ENCODE results near the gene SH2D6.

SH2D6 gene

DNA sequence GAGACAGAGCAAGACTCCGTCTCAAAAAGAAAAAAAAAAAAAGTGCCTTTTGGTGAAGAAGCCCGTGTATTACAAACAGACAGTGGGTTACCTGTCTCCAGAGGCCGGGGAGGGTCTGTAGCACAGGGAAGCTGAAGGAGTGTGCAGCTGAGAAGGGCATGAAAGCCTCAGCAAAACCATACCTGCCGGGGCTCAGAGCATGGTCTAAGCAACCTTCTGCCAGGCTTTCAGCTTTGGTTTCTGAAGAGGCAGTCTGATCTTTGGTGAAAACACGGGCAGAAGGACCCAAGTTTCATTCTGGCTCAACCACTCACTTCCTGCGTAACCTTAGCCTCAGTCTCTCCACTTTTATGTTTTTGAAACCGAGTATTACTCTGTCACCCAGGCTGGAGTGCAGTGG lies 21.5 kb downstream of the SH2D6 start:
- no peak for DNase-seq (ENCODE audit: low read depth)

DNA sequence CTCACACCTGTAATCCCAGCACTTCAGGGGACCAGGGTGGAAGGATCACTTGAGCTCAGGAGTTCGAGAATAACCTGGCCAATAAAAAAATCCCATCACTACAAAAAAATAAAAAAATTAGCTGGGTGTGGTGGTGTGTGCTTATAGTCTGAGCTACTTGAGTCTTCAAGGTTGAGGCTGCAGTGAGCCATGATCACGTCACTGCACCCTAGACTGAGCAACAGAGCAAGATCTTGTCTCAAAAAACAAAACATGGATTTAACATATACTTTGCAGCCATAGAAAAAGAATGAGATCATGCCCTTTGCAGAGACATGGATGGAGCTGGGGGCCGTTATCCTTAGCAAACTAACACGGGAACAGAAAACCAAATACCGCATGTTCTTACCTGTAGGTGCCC lies 22.2 kb downstream of the SH2D6 start:
- no peak for DNase-seq (ENCODE audit: low read depth)

DNA sequence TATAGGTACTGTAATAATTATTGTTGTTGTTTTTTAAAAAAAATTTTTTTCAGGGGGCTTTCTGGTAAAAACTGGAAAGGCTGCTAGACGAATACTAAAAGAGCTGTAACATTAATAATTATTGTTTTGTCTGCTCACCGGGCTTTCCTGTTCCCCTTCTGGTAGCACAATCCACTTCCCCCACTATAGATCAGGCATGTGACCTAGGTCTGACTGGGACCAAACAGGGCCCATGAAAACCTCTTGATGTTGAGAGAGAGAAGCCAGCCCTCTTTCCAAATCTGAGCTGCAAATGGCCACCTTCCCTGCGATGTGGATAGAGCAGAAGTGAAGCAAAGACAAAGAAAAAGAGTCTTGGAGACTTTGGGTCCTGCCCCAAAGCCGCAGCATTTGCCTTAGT lies 23.4 kb downstream of the SH2D6 start:
- no peak for DNase-seq (ENCODE audit: low read depth)

- no peak for DNase-seq (ENCODE audit: low read depth)
Measured at GRCh38 chr2:85444629-85445172, 26.2 kb downstream of the SH2D6 start.

DNA sequence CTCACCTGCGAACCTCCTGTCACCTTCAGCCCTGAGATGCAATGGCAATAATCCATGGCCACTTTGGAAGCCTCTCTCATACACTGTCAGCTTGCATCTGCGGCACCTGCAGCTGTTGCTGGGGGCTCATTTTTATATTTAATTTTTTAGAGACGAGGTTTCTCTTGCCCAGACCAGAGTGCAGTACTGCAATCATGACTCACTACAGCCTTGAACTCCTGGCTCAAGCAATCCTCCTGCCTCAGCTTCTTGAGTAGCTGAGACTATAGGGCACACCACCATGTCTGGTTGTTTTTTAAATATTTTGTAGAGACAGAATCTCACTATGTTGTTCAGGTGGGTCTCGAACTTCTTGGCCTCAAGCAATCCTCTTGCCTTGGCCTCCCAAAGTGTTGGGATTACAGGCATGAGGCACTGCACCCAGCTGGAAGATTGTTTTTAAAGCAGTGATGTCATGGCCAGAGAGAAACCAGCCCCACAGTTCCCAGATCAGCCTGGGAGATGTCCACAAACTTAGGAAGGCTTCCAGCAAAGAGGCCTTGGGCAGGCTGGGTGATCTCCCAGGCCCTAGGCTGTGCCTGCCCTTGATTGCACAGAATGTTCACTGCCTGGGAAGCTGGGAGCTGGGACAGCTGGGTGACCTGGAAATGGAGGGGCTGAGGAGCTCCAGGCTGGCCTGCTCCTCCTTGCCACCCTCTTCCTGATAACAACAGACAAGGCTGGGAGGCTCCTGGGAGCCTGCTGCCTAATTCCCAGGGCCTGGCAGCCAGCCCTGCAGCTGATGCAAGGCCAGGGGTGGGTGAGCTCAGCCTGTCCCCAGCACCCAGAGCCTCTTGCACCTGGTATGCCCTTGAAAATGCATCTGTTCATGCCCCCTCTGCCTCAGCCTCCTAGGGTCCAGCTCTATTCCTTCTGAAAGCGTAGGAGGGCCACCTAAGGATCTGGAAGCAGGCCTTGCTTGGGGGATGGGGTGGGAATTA lies 27.1 kb downstream of the SH2D6 start:
- no peak for DNase-seq (ENCODE audit: low read depth)

DNA sequence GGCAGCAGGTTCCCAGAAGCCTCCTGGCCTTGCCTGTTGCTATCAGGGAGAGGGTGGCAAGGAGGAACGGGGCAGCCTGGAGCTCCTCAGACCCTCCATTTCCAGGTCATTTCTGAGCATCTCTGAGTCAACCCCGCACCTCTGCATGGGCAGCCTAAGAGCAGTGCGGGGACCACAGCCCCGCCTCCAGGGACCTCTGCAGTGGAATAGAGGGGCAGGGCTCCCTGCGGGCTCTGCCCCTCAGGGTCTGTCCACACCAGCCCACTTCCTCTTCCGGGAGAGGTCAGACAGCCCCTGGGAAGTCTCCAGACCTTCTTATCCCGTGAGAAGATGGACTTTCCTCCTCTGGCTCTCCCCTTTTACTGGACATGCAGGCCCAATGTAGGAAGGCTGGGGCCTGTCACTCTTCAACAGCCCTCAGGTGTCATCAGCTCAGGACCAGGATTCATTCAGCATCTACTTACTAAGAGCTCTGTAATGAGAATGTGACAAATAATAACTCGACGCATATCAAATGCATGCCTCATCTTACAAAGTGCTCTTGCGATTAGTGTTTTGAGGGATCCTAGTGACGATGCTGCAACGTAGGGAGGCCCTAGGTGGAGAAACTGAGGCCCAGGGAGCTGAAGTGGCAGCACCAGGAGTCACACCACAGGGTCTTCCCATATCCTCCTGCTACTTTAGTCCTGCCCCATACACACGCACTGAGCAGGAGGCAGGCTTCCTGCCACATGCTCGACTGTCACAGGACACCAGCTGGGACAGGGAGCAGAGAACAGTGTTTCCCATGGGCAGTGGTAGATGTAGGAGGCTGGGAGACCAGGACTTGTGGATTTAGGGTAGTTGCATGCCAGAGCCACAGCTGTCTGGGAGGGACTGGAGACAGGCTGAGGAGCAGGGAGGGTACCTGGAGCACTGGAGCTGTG lies 28.0 kb downstream of the SH2D6 start:
- no peak for DNase-seq (ENCODE audit: low read depth)

DNA sequence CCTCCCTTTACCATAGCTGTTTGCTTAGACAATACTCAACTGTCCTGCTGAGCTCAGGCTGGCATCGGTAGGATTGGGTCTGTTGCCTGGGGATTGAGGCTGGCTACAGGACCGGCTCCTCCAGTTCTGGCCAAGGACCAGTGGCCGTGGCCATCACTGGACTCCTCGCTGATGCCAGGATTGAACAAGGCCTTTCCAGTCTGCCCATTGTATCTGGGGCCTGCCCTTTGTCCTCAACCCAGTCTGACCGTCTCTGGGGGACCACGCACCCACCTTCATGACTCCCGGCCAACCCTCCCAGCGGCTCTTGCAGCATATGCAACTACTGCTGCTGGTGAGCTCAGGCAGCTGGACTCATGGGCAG lies 28.7 kb downstream of the SH2D6 start:
- no peak for DNase-seq (ENCODE audit: low read depth)

- no peak for DNase-seq (ENCODE audit: low read depth)
Measured at GRCh38 chr2:85448461-85449213, 30.1 kb downstream of the SH2D6 start.

GRCh38 chr2:85449214-85449588 lies 30.7 kb downstream of the SH2D6 start:
- no peak for DNase-seq (ENCODE audit: low read depth)

DNA sequence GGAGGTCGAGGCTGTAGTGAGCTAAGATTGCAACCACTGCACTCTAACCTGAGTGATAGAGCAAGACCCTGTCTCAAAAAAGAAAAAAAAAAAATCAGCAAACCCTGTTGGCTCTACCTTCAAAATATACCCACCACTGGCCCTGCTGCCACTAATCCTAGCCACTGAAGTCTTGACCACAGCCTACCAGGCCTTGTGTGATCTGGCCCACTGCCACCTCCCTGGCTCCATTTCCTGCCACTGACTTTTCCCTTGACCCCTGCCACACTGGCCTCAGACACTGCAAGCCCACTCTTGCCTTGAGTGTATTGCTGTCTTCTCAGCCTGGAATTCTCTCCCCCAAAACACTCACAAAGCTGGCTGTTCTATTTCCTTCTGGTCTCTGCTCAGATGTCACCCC lies 33.7 kb downstream of the SH2D6 start:
- no peak for DNase-seq (ENCODE audit: low read depth)

GRCh38 chr2:85453571-85453970 lies 35.1 kb downstream of the SH2D6 start:
- DNase-seq (ENCODE audit: low read depth), result no peak

DNA sequence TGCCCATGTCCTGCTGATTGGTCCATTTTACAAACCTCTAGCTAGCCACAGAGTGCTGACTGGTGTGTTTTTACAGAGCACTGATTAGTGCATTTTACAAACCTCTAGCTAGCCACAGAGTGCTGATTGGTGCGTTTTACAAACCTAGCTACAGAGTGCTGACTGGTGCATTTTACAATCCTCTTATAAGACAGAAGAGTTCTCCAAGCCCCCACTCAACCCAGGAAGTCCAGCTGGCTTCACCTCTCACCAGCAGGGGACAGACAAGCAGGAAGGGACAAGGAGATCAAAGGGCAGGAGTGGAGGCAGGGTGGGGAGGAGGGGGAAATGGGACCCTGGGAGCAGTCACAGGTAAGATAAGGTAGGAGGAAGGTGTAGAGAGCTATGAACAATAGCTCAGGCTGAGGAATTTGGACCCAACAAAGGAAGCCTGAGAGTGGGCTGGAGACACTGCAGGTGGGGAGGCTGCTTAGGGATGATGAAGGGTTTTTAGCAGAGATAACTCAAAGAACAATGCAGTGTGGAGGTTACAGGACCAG lies 37.1 kb downstream of the SH2D6 start:
- DNase-seq (ENCODE audit: low read depth), result no peak

DNA sequence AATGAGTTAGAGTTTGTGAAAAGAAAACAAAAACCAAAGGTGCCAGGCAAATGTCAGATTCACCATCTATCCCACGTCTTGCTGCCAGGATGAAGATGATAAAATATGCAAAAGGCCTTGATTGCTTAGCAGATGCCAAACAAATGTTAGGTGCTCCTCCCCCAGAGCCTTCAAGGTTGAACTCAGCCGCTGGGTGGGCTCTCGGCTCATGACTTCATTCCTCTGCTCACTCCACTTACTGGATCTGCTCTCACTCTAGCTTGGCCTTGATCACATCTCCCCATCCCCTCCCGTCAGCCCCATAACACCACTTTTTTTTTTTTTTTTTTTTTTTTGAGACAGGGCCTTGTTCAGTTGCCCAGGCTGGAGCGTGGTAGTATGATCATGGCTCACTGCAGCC lies 38.5 kb downstream of the SH2D6 start:
- no peak for DNase-seq (ENCODE audit: low read depth)

- no peak for DNase-seq (ENCODE audit: low read depth)
Measured at GRCh38 chr2:85457877-85458316, 39.4 kb downstream of the SH2D6 start.

GRCh38 chr2:85458601-85459563 lies 40.4 kb downstream of the SH2D6 start:
- no peak for DNase-seq (ENCODE audit: low read depth)

DNA sequence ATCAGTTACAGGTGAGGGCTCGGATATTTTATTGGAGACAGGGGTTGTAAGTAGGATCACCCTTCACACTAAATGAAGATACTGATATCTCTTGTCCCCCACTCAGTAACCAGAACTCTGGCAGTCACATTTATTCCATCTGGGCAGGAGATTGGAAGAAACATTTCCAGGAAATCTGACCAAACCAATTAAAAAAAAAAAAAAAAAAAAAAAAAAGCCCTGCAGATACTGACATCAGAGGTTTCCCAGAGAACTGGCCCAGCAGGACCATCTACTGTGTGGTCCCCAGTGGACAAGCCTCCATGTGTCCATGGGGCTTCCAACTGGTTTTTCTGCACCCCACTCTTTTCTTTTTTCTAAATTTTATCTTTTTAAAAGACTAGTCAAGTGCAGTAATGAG lies 41.3 kb downstream of the SH2D6 start:
- DNase-seq (ENCODE audit: low read depth), result no peak

DNA sequence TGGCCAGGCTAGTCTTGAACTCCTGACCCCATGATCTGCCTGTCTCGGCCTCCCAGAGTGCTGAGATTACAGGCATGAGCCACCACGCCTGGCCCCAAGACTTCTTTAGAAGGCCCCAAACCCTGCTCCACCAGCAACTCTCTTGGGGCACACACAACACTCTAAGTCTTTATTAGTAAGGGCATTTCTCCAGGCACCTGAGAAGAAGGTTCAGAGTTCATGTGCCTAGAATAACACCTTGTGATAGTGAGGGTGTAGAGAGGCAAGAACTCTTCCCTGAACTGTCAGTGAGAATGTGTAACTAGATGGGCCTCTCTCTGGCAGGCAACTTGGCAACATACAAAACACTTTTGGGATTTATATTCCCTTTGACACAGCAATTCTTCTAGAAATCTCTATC lies 43.8 kb downstream of the SH2D6 start:
- DNase-seq (ENCODE audit: low read depth), result no peak

GRCh38 chr2:85468096-85468703 lies 49.7 kb downstream of the SH2D6 start:
- DNase-seq (ENCODE audit: low read depth), result no peak

- DNase-seq (ENCODE audit: low read depth), result no peak
Measured at GRCh38 chr2:85468704-85469349, 50.3 kb downstream of the SH2D6 start.
